GM18508 (cell line): Measurements from ENCODE around the gene CYTH3.

Source experiments
- ATAC-seq: cut with Tn5 transposase; IDR thresholded peaks from one replicate; pipeline ENCODE4 v1.9.1; 2021; ENCODE audit warnings: moderate number of reproducible peaks; ENCODE audit not compliant: insufficient read depth, unreplicated experiment

CYTH3 gene

DNA sequence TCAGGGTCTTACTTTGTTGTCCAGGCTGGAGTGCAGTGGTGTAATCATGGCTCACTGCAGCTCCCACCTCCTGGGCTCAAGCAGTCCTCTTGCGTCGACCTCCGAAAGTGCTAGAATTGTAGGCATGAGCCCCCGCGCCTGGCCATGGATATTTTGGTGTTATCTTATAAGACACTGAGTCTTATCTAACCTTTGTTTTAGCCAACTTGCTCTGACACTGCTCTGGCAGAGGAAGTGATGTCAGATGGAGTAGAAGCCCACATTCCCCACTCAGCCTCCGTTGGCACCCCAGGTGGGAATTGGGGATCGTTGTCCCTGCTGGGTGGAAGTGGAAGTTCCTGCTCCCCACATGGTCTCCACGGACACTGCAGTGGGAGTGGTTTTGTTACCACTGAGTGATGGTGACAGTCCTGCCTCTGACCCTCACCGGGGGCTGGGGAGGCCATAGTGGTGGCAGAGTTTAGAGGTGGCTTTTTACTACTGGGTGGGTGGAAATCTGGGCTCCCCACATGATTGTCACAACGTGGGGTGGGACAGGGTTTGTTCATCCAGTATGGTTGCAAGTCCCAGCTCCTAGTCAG is 142.3 kb downstream of the CYTH3 start:
- ATAC-seq, result no peak

DNA sequence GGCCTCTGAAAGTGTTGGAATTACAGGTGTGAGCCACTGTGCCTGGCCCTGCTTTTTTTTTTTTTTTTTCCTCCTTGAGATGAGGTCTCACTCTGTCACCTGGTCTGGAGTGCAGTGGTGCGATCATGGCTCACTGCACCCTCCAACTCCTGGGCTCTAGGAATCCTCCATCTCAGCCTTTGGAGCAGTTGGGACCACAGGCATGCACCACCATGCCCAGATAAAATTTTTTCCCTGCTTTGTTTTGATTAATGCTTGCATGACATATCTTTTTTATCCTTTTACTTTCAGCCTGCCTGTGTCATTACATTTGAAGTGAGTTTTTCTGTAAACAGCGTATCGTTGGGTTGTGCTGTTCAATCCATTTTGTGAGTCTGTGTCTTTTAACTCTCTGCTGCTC is 144.2 kb downstream of the CYTH3 start:
- no peak for ATAC-seq

DNA sequence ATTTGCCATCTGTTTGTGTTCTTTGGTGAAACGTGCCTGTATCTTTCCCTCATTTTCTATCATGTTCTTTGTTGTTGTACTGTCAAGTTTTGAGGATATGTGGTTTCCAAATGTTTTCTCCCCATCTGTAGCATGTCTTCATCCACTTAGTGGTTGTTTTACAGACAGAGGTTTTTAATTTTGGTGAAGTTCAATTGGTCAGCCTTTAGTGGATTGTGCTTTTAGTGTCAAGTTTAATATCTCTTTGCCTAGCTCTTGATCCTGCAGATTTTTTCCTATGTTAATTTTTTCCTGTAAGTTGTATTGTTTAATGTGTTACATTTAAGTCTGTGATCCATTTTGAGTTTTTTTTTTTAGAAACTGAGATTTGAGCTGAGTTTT is 145.3 kb downstream of the CYTH3 start:
- no peak for ATAC-seq

DNA sequence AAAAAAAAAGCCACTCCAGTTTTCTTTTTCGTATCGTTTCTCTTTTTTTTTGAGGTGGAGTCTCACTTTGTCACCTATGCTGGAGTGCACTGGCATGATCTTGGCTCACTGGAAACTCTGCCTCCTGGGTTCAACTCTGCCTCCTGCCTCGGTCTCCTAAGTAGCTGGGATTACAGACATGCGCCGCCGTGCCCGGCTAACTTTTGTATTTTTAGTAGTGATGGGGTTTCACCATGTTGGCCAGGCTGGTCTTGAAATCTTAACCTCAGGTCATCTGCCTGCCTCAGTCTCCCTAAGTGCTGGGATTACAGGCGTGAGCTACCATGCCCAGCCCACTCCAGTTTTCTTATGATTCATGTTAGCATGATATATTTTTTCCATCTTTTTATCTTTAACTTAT is 148.6 kb downstream of the CYTH3 start:
- no peak for ATAC-seq

DNA sequence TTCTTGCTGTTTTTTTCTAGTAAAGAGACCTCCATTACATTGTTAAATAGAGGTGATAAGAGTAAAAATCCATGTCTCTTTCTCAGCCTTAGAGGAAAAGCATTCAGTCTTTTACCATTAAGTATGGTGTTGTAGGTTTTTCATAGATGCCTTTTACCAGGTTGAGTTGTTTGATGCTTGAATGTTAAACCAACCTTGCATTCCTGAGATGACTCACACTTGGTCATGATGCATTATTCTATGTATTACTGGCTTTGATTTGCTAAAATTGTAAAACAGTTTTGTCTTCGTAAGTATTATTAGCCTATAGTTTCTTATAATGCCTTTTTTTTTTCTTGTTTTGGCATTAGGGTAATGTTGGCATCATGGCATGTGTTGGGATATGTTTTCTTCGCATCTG is 151.3 kb downstream of the CYTH3 start:
- no peak for ATAC-seq

DNA sequence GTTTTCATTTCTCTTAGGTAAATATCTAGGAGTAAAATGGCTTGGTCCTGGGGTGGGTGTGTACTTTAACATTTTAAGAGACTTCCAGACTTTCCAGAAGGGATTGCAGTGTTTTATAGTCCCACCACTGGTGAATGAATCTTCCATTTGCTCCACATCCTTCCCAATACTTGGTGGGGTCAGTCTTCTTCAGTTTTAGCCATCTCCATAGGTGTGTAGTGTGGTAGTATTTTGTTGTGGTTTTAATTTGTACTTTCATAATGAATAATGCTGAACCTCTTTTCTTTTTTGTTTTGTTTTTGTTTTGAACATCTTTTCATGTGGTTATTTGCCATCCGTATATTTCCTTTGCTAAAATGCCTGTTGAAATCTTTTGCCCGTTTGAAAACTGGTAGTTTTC is 154.9 kb downstream of the CYTH3 start:
- no peak for ATAC-seq

DNA sequence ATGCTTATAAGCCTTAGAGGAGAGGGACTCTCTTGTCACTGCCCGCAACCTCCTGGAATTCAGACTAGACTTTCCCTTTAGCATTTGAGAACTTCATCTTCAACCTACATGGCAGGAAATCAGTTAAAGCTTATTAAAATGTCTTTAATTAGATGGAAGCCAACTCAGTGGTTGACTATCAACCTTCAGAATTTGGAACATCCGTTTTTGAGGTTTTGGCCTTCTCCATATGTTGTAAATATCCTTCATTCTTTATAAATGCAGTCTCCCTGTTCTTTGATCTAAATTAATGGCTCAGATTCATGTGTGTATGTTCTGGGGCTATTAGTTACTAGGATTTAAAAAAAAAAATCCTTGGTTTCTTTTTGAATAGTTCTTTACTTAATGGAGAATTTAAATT is 156.2 kb downstream of the CYTH3 start:
- ATAC-seq, result no peak
